Left lung (tissue), 10 donors: Measurements from ENCODE around the gene PHKA2. TPM values are rescaled to one million over a fixed set of nuclear protein-coding genes. Genes with fewer than 3 reads are reported as not detected.
A peak's percentile ranks its signal among the peaks of the same experiment; 100 is the strongest.

Source experiments
- ATAC-seq: fragments of 200-7000 bp; cut with Tn5 transposase; one replicate; pipeline ENCODE4 v1.9.1; 2020; ENCODE audit warnings: moderate library complexity
- DNase-seq, 4 donors: peaks; one replicate each; pipeline ENCODE4 v3.0.0-alpha.2; 2013 to 2020
- H3K27ac ChIP-seq, 2 donors: fragments of 200-600 bp; sonication (generic) in 1 of 2; one replicate each; pipeline versions ENCODE4 v1.5.0 to v1.8.0; 2020 to 2021
- H3K27me3 ChIP-seq, 2 donors: fragments of 200-600 bp; sonication (generic) in 1 of 2; one replicate each; pipeline versions ENCODE4 v1.5.0 to v1.8.0; 2020 to 2021
- H3K36me3 ChIP-seq, 2 donors: fragments of 200-600 bp; sonication (generic) in 1 of 2; one replicate each; pipeline versions ENCODE4 v1.5.0 to v1.8.0; 2020 to 2021
- H3K4me1 ChIP-seq, 2 donors: fragments of 200-600 bp; one replicate each; pipeline ENCODE4 v1.8.0; 2021
- H3K4me3 ChIP-seq, 2 donors: fragments of 200-600 bp; sonication (generic) in 1 of 2; one replicate each; pipeline versions ENCODE4 v1.5.0 to v1.8.0; 2020 to 2021; ENCODE audit warnings: mild to moderate bottlenecking in 1 of 2
- H3K9me3 ChIP-seq, 2 donors: fragments of 200-600 bp; sonication (generic) in 1 of 2; one replicate each; pipeline versions ENCODE4 v1.5.0 to v1.8.0; 2020 to 2021
- intact Hi-C, 2 donors: fragments of 100-400 bp; cut with DNase I; formaldehyde crosslinking; loops; one replicate each; pipeline versions ENCODE4 v1.11.2 to v1.14.2; 2022
- polyA plus RNA-seq, 6 donors: library from polyadenylated mRNA; unstranded; fragments of 120-200 nt; gene quantifications; one replicate each; pipeline ENCODE4 v1.2.1, GENCODE V29; 2013; ENCODE audit not compliant: insufficient read length in 6 of 6
- total RNA-seq, 2 donors: library from RNA; stranded (reverse); fragmentation: NEBNext Ultra II Directional; extraction: Animal tissue kit (Norgen Biotek cat#: 25700); gene quantifications; one replicate each; pipeline ENCODE4 v1.2.1, GENCODE V29; 2021
- TF ChIP-seq, protein P1 (sequence below), 2 donors: fragments of 200-600 bp; sonication (generic) in 1 of 2; IDR thresholded peaks; one replicate each; pipeline versions ENCODE4 v1.5.0 to v1.8.0; 2021; ENCODE audit warnings: antibody characterized with exemption in 2 of 2
- donor health status: DM: no; HTN: yes; CAD: no.
- donor health status: DM: no; HTN: no; CAD: no.

PHKA2 gene
- total and polyA plus RNA-seq, 8 donors = 26.1 to 45.8 (median 38.0) TPM

DNA sequence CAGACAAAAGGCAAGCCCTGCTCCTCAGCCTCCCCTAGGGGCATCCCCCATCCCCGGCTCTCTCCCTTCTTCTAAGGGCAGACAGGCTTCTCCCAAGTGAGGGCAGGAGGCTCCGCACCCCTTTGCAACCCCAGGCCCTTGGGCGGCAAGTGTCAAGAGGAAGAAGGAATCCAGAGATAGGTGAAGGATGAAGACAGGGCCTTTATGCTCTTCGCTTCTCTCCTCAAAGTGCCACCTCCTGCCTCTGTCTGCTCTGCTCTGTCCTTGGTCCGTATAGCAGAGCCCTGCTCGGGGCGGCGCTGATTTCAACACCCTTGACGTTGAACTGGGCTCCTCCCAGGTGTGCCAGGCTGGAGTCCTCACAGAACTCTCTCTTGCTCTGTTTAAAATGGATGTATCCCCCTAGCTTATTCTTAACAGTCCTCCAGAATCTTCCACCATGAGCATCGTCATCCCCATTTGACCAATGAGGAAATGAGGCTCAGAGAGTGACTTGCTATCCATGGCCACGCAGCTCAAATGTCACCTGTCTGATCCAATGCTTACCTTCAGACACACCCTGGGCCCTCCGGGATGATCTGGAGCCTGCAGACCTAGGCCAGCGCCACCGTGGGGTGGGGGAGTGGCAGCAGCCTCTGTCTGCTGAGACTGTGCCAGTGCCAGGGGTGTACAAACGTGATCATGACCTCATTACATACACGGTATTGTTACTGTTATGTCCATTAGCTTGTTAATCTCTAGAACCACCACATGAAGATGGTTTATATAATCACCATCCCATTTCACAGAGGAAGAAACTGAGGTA is 99.8 kb downstream of the PHKA2 start:
- Histone ChIP-seq H3K27ac (peak overlapping the region; percentile 26 to 37), H3K36me3 (no peaks in the 10 kb centered on the region), H3K4me3 (no peak overlapping the region), H3K27me3 (no peaks in the 10 kb centered on the region), H3K4me1 (peaks cover 3 to 17% of the 10 kb centered on the region in 2 donors), H3K9me3 (no peaks in the 10 kb centered on the region)
- TF ChIP-seq, protein P1, sequence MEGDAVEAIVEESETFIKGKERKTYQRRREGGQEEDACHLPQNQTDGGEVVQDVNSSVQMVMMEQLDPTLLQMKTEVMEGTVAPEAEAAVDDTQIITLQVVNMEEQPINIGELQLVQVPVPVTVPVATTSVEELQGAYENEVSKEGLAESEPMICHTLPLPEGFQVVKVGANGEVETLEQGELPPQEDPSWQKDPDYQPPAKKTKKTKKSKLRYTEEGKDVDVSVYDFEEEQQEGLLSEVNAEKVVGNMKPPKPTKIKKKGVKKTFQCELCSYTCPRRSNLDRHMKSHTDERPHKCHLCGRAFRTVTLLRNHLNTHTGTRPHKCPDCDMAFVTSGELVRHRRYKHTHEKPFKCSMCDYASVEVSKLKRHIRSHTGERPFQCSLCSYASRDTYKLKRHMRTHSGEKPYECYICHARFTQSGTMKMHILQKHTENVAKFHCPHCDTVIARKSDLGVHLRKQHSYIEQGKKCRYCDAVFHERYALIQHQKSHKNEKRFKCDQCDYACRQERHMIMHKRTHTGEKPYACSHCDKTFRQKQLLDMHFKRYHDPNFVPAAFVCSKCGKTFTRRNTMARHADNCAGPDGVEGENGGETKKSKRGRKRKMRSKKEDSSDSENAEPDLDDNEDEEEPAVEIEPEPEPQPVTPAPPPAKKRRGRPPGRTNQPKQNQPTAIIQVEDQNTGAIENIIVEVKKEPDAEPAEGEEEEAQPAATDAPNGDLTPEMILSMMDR (IDR thresholded peaks at IDR 0.05) = no peak
- peak; percentile 26 for ATAC-seq
- DNase-seq = no peak
- intact Hi-C loops = no loop called here

DNA sequence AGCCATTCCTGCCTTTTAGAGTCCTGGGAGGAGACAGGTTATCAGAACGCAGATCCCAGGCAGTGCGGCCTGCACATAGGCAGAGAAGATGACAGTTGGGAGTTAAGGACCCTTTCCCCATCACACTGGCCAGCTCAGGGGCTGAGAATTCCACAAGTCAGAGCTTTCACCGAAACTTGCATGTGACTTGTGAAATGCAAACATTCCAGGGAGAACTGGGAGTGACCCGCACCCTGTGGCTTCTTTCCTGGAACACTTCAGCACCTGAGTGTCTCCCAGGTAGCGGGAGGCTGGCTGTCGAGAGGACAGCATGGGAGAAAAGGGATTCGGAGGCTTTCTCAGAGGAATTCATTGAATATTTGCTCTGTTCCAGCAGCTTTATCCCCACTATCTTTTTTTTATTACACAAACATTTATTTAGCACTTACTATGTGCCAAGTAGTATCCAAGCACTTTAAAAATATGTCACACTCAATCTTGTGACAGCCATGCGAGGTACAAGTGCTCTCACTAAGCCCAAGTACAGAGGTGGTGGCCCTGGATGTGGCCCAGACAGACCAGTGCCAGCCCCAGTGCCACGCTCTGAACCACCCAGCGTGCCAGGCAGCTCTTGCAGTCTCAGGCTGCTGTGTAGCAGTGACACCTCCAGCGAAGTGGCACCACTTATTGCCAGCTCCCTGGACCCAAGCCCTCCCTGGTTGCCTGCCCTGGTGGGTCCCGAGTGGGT is 100.5 kb downstream of the PHKA2 start:
- no peak overlapping the region for H3K4me3 ChIP-seq
- H3K4me1 ChIP-seq = peaks cover 3 to 17% of the 10 kb centered on the region in 2 donors
- TF ChIP-seq, protein P1 (IDR thresholded peaks at IDR 0.05) = no peak
- peak overlapping the region; percentile 26 to 37 for H3K27ac ChIP-seq
- H3K27me3 ChIP-seq = no peaks in the 10 kb centered on the region
- ATAC-seq = peak; percentile 64
- peak in 1 of 4 donors; percentile 73 for DNase-seq
- H3K9me3 ChIP-seq = no peaks in the 10 kb centered on the region
- intact Hi-C loops = no loop called here
- H3K36me3 ChIP-seq = no peaks in the 10 kb centered on the region

DNA sequence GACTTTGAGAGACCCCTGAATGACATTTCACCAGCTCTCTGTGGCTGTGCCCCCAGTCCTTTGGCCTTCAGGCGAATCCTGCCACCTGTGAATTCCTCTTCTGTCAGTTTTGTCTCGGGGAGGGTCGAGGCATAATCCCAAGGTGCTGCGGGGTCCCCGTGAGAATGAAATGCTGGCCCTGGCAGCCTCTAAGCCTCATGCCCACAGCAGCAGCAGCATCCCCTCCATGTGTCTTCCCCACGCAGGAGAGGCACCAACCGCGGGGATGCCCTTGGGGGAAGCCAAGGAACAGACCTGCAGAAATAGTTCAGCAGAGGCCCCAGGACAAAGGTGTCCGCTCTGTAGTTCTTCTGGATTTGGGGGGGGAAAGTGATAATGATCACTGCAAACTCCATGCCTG is 104.8 kb downstream of the PHKA2 start:
- no peak overlapping the region for H3K4me3 ChIP-seq
- TF ChIP-seq, protein P1 (IDR thresholded peaks at IDR 0.05) = no peak
- H3K4me1 ChIP-seq = no peaks in the 10 kb centered on the region
- ATAC-seq = no peak
- intact Hi-C loops = no loop called here
- no peaks in the 10 kb centered on the region for H3K36me3 ChIP-seq
- H3K27me3 ChIP-seq = no peaks in the 10 kb centered on the region
- H3K9me3 ChIP-seq = no peaks in the 10 kb centered on the region
- H3K27ac ChIP-seq = no peak overlapping the region
- no peak for DNase-seq

DNA sequence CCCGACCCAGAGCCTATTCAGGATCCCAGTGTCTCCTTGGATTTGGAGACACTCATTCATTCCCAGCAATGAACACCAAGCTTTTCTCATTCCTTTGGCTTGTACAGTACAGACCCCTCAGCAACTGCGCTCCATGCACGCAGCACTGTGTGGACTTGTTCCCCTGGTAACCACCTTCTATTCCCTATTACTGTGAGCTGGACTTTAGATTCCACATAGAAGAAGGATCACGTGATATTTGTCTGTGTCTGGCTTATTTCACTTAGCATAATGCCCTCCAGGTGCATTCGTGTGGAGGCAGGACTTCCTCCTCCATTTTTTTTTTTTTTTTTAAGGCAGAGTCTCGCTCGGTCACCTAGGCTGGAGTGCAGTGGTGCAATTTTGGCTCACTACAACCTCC is 106.4 kb downstream of the PHKA2 start:
- Histone ChIP-seq H3K9me3 (no peaks in the 10 kb centered on the region), H3K27ac (no peak overlapping the region), H3K4me1 (no peaks in the 10 kb centered on the region), H3K27me3 (no peaks in the 10 kb centered on the region), H3K36me3 (no peaks in the 10 kb centered on the region), H3K4me3 (no peak overlapping the region)
- TF ChIP-seq, protein P1 (IDR thresholded peaks at IDR 0.05) = no peak
- intact Hi-C loops = no loop called here
- DNase-seq (no peak), ATAC-seq (no peak)

DNA sequence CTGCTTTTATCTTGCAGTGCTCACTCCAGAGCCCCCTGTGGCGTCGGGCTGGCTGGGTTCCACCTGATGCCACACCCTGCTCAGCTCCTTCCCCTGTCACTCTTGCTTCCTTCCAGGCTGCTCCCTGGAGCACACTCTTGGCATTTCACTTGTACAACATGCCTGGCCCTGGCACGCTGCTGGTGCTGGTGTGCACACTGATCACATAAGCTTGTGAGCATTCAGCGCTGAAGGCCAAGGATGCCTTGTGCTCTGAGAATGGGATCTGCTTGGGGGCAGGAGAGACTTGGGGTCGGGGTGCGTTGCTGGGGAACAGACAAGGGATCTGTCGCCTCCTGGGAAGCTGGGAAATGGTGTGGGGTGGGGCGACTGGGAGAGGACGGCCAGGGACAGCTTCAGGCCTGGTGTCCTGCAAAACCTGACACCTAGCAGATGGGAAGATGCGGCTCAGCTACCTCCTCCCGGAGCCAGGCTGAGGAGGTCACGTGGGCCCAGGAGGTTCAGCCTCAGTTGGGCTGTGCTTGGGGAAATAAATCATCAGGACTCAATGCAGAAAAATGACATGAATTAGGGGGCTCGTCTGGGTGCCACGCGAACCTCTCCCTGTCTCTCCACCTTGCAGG is 108.5 kb downstream of the PHKA2 start:
- H3K27me3 ChIP-seq = no peaks in the 10 kb centered on the region
- no peak for ATAC-seq
- no peak overlapping the region for H3K4me3 ChIP-seq
- intact Hi-C loops = no loop called here
- no peaks in the 10 kb centered on the region for H3K36me3 ChIP-seq
- no peaks in the 10 kb centered on the region for H3K9me3 ChIP-seq
- H3K27ac ChIP-seq = no peak overlapping the region
- DNase-seq = no peak
- TF ChIP-seq, protein P1 (IDR thresholded peaks at IDR 0.05) = no peak
- no peaks in the 10 kb centered on the region for H3K4me1 ChIP-seq
